ENCODE measurements around the gene THTPA.

The THTPA gene

GRCh38 chr14:23517650-23518326 lies 38.3 kb upstream of the THTPA start:
- no peak overlapping the region for H3K27ac Mint-ChIP-seq
- TF ChIP-seq CTCF (IDR thresholded peaks at IDR 0.05): no peak
- peaks cover 35% of the 10 kb centered on the region for H3K4me1 Mint-ChIP-seq

GRCh38 chr14:23518709-23519108 lies 37.4 kb upstream of the THTPA start:
- TF ChIP-seq CTCF (IDR thresholded peaks at IDR 0.05): no peak
- DNase-seq: no peak
- peaks cover 35% of the 10 kb centered on the region for H3K4me1 Mint-ChIP-seq
- H3K36me3 Mint-ChIP-seq (ENCODE audit: low read depth): peaks cover 3% of the 10 kb centered on the region
- peak overlapping the region; percentile 43 for H3K27ac Mint-ChIP-seq
- no peak overlapping the region for H3K4me3 Mint-ChIP-seq
- H3K27me3 Mint-ChIP-seq (ENCODE audit: low read depth, poor library complexity): peaks cover 13% of the 10 kb centered on the region
- no peaks in the 10 kb centered on the region for H3K9me3 Mint-ChIP-seq

More at GRCh38 chr14:23517650-23518326, 38.3 kb upstream of the THTPA start:
- Mint-ChIP-seq H3K36me3 (ENCODE audit: low read depth) (peaks cover 5% of the 10 kb centered on the region), H3K4me3 (no peak overlapping the region), H3K27me3 (ENCODE audit: low read depth, poor library complexity) (peaks cover 13% of the 10 kb centered on the region), H3K9me3 (no peaks in the 10 kb centered on the region)
- DNase-seq: no peak

- peak overlapping the region; percentile 50 for H3K27ac Mint-ChIP-seq
- no peak overlapping the region for H3K4me3 Mint-ChIP-seq
- no peaks in the 10 kb centered on the region for H3K9me3 Mint-ChIP-seq
- H3K4me1 Mint-ChIP-seq: peaks cover 35% of the 10 kb centered on the region
- DNase-seq: no peak
- peaks cover 8% of the 10 kb centered on the region for H3K36me3 Mint-ChIP-seq (ENCODE audit: low read depth)
- no peak for TF ChIP-seq CTCF (IDR thresholded peaks at IDR 0.05)
- peaks cover 7% of the 10 kb centered on the region for H3K27me3 Mint-ChIP-seq (ENCODE audit: low read depth, poor library complexity)
These were observed 35.1 kb upstream of the THTPA start for GRCh38 chr14:23520899-23521533.

- no peaks in the 10 kb centered on the region for H3K9me3 Mint-ChIP-seq
- peaks cover 30% of the 10 kb centered on the region for H3K4me1 Mint-ChIP-seq
- no peak overlapping the region for H3K4me3 Mint-ChIP-seq
- peaks cover 4% of the 10 kb centered on the region for H3K27me3 Mint-ChIP-seq (ENCODE audit: low read depth, poor library complexity)
- DNase-seq: no peak
- TF ChIP-seq CTCF (IDR thresholded peaks at IDR 0.05): no peak
- no peak overlapping the region for H3K27ac Mint-ChIP-seq
- H3K36me3 Mint-ChIP-seq (ENCODE audit: low read depth): peaks cover 18% of the 10 kb centered on the region
These were observed 34.1 kb upstream of the THTPA start for GRCh38 chr14:23521785-23522640.

GRCh38 chr14:23522643-23523198 lies 33.4 kb upstream of the THTPA start:
- DNase-seq: no peak
- H3K4me1 Mint-ChIP-seq: peaks cover 23% of the 10 kb centered on the region
- H3K27me3 Mint-ChIP-seq (ENCODE audit: low read depth, poor library complexity): peaks cover 4% of the 10 kb centered on the region
- peak overlapping the region; percentile 66 for H3K27ac Mint-ChIP-seq
- H3K36me3 Mint-ChIP-seq (ENCODE audit: low read depth): peaks cover 24% of the 10 kb centered on the region
- no peak overlapping the region for H3K4me3 Mint-ChIP-seq
- no peak for TF ChIP-seq CTCF (IDR thresholded peaks at IDR 0.05)
- H3K9me3 Mint-ChIP-seq: no peaks in the 10 kb centered on the region

Measured in nephron progenitor cell (in vitro differentiated cells).